Measurements from ENCODE around the gene NKAIN4.

GRCh38 chr20:63287697-63288580 is 33.7 kb upstream of the NKAIN4 start:
- TF ChIP-seq EZH2 (IDR thresholded peaks at IDR 0.05) = no peak
- no peak for TF ChIP-seq POLR2AphosphoS5 (IDR thresholded peaks at IDR 0.05; ENCODE audit: borderline replicate concordance, low read depth, low read length)
